ENCODE measurements around the gene ZNF804A.
"Not testable (repeated sequence)": the region's sequence is repeated elsewhere in the genome, so short reads cannot be mapped to it uniquely, and the experiment has no call there.

ZNF804A gene

DNA sequence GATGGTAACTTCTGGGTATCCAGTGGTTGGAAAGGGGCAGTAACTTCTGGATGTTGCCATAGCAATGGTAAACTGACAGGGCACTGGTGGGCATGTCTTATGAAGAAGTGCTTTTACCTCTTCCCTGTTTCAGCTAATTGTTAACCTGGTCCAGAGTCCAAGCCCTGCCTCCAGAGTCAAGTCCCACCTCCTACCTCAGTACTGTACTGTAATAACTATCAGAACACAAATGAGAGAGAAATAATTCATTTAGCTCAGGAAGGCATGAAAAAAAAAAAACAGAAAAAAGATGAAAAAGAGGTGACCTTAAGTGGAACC lies 237.0 kb downstream of the ZNF804A start:
- no peak for DNase-seq

DNA sequence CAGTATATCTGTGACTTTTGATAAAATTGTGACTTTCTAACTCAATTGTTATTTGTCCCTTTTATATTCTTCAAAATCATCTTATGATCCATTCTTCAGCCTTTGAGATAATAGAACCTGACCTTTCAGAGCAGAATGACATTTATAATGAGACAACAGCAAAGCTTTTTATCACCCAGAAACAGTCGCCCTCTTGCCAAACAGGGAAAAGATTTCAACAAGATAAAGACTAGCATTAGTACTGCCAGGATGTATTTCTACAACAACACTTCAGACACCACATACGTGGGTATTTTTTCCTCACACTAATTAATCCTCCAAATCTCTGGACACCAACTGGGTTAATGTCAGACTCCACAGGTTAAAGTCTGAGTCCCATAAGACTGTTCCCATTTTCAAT lies 249.0 kb downstream of the ZNF804A start:
- no peak for DNase-seq

DNA sequence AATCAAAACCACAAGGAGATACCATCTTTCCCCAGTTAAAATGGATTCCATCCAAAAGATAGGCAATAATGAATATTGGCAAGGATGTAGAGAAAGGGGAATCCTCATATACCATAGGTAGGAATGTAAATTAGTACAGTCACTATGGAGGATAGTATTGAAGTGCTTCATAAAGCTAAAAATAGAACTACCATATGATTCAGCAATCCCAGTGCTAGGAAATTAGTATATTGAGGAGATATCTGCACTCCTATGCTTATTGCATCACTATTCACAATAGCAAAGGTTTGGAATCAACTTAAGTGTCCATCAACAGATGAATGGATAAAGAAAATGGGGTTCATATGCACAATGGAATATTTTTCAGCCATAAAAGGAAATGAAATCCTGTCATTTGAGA lies 251.2 kb downstream of the ZNF804A start:
- DNase-seq: no peak

DNA sequence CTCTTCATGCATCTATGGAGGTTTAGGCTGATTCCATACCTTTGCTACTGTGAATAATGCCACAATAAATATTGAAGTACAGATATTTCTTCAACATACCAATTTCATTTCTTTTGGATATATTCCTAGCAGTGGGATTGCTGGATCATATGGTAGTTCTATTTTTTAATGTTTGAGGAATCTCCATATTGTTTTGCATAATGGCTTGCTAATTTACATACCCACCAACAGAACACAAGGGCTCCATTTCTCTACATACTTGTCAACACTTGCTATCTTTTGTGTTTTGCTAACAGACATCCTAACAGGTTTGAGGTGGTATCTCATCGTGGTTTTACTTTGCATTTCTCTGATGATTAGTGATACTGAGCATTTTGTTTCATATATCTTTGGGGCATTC lies 253.2 kb downstream of the ZNF804A start:
- DNase-seq: no peak

DNA sequence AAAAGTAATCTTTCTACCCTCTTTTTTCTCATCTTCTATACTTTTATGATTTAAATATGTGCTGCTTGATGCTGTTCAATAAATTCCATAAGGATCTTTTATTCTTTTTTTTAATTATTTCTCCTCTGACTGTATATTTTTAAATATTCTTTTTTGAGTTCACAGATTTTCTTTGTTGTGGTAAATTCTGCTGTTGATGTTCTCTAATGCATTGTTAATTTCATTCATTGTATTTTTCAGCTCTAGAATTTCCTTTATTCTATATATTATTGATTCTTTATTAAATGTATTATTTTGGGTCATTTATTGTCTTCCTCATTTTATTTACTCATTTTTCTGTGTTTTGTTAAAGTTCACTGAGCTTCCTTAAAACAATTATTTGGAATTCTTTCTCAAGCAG lies 260.9 kb downstream of the ZNF804A start:
- DNase-seq: no peak

DNA sequence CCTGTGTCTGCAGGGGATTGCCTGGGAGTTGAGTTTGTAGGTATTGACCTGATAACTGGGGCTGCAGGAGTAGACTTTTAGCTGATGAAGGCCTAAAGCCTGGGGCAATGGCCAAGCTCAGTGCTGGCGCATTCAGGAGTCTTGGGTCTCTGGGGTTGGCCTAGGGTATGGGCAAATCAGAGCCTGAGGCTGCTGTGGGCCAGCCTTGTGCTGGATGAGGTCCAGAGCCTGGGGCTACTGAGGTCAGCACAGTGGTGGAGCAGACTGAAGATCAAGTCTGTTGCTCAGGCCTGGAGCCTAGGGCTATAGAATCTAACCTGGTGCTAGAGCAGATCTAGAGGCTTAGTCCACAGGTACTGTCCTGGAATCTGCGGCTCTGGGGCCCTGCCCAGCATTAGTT lies 262.4 kb downstream of the ZNF804A start:
- DNase-seq: no peak

DNA sequence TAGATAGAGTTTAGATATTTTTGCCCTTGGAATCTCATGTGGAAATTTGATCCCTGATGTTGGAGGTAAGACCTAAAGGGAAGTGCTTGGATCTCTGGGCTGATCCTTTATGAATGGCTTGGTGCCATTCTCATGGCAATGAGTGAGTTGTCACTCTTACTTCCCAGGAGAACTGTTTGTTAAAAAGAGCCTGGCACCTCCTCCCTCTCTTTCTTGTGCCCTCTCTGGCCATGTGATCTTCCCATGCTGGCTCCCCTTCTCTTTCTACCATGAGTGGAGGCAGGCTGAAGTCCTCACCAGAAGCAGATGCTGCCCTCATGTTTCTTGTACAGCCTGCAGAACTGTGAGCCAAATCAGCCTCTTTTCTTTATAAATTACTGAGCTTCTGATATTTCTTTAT lies 276.9 kb downstream of the ZNF804A start:
- no peak for DNase-seq

GRCh38 chr2:184875911-184876310 lies 277.6 kb downstream of the ZNF804A start:
- no peak for DNase-seq

DNA sequence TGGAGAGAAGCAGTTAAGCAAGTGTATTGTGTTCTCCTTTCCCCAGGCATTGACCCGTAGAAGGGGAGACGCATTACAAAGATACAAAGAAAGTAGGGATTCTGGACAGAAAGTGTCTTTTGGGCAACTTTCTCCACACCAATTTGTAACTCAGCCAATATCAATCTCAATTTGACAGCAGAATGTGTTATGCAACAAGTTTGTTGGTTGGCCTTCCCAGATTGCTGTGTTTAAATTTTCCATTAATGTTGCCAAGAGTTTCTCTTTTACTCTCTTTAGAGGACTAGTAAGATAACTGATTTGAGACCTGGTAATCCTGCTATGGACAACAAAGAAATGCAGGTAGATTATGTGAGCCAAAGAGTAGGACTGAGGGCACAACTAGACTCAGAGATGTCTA lies 279.6 kb downstream of the ZNF804A start:
- no peak for DNase-seq

GRCh38 chr2:184879671-184880070 lies 281.3 kb downstream of the ZNF804A start:
- DNase-seq: no peak

DNA sequence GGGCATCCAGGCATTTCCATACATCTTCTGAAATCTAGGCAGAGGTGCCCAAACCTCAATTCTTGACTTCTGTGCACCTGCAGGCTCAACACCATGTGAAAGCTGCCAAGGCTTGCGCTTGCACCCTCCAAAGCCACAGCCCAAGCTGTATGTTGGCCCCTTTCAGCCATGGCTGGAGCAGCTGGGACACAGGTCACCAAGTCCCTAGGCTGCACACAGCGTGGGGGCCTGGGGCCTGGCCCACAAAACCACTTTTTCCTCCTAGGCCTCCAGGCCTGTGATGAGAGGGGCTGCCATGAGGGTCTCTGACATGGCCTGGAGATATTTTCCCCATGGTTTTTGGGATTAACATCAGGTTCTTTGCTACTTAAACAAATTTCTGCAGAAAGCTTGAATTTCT lies 288.3 kb downstream of the ZNF804A start:
- not testable (repeated sequence) for DNase-seq

DNA sequence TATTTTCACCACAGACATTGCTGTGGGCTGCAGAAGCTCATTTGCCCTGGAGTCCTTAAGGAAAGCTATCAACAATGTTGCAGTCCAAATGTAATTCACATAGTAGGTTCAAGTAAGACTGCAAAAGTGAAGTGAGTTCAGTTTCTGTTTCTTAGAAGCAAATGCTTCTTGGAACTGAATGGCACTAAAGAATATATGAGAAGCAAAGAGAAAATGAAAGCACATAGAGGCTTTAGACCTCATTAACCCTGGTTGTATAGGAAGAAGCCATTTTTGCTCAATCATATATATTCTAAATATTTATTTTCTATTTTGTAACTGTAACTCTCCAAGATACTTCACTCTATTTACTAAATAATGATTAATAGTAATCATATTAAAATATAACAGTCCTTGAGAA lies 292.0 kb downstream of the ZNF804A start:
- no peak for DNase-seq

DNA sequence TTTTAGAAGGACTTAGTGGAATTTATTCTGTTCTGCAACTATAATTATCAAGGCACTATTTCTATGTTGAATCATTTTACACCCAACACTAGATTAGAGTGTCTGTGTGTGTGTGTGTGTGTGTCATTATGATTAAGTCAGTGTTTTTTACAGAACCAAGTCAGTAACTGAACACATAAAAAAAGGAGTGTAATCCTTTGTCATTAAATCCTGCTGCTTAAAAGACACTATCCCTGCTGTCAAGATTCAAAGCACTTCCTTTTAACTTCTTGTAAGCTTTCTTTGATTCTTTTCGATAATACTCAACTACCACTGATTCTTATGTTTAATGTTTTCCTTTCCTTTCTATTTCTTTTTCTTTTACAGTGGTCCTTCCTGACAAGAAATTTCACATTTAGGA lies 306.7 kb downstream of the ZNF804A start:
- no peak for DNase-seq

GRCh38 chr2:184906160-184906559 lies 307.8 kb downstream of the ZNF804A start:
- no peak for DNase-seq

GRCh38 chr2:184906709-184907108 lies 308.4 kb downstream of the ZNF804A start:
- DNase-seq: no peak

- DNase-seq: no peak
These were observed 310.6 kb downstream of the ZNF804A start for GRCh38 chr2:184908966-184909365.

- no peak for DNase-seq
These were observed 322.2 kb downstream of the ZNF804A start for GRCh38 chr2:184920451-184920965.

DNA sequence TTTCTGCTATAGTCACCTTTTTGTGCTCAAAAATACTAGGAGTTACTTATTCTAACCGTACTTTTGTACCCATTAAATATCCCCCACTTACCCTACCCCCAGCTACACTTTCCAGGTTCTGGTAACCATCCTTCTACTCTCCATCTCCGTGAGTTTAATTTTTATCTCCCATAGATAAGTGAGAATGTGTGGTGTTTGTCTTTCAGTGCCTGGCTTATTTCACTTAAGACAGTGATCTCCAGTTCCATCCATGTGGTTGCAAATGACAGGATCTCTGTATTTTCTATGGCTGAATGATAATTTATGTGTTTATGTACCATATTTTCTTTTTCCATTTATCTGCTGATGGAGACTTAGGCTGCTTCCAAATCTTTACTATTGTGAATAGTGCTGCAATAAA lies 323.3 kb downstream of the ZNF804A start:
- no peak for DNase-seq

GRCh38 chr2:184923751-184924150 lies 325.4 kb downstream of the ZNF804A start:
- DNase-seq: no peak

DNA sequence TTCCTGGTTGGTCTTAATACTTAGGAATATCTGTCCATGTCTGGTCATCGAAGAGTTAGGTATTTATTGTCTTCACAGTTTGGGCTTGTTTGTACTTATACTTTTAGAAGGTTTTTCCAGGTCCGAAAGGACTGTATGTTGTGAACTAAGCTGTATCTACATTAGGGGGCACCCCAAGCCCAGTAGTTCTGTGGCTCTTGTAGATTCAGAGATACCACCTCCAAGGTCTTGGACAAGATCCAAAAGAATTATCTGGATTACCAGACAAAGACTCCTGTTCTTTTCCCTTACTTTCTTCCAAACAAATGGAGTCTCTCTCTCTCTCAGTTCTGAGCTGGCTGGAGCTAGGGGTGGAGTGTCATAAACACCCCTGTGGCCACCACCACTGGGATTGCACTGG lies 328.7 kb downstream of the ZNF804A start:
- DNase-seq: no peak

GRCh38 chr2:184936761-184937160 lies 338.4 kb downstream of the ZNF804A start:
- DNase-seq: no peak

- DNase-seq: no peak
These were observed 340.1 kb downstream of the ZNF804A start for GRCh38 chr2:184938221-184938985.

- DNase-seq: no peak
These were observed 347.0 kb downstream of the ZNF804A start for GRCh38 chr2:184945326-184945725.

- no peak for DNase-seq
These were observed 347.5 kb downstream of the ZNF804A start for GRCh38 chr2:184945824-184946223.

- DNase-seq: no peak
These were observed 358.5 kb downstream of the ZNF804A start for GRCh38 chr2:184956856-184957255.
